GF-D8 (cell line): ENCODE measurements around the gene FMO1.
"Not testable (repeated sequence)": the region's sequence is repeated elsewhere in the genome, so short reads cannot be mapped to it uniquely, and the experiment has no call there.

Experiments
- DNase-seq: peaks from one replicate; lab custom pipeline; 2025; lab: John Stamatoyannopoulos, UW

The FMO1 gene

DNA sequence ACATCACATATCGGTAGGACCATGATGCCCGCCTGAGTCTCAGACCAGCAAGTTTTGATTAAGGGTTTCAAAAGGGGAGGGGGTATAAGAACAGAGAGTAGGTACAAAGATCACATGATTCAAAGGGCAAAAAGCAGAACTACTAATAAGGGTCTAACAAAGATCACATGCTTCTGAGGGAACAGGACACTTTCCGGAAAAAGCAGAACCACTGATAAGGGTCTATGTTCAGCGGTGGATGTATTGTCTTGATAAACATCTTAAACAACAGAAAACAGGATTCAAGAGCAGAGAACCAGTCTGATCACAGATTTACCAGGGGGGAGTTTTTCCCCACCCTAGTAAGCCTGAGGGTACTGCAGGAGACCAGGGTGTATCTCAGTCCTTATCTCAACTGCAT lies 12.1 kb upstream of the FMO1 start:
- DNase-seq, result not testable (repeated sequence)

- DNase-seq, result no peak
Measured at GRCh38 chr1:171243878-171244277, 4.4 kb upstream of the FMO1 start.

GRCh38 chr1:171245458-171246064 lies 2.7 kb upstream of the FMO1 start:
- DNase-seq, result no peak

GRCh38 chr1:171247501-171247900 lies 793 bp upstream of the FMO1 start:
- no peak for DNase-seq

DNA sequence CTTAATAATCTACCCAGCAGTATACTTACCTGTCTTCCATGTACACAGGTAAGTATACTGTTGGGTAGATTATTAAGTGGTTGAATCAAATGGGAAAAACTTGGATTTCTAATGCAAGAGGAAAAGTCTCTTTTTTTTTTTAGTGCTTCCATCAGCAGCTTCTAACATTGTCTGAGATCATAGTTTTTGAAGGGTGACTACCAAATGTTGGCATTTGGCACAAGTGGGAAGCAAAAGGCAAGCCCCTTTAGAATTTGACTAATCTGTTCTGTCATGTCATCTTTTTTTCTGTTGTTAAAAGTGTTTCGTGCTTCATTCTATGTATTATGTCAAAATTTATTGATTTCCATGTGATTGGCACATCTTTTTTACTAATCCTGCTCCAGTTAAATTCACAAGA lies 547 bp downstream of the FMO1 start:
- no peak for DNase-seq

DNA sequence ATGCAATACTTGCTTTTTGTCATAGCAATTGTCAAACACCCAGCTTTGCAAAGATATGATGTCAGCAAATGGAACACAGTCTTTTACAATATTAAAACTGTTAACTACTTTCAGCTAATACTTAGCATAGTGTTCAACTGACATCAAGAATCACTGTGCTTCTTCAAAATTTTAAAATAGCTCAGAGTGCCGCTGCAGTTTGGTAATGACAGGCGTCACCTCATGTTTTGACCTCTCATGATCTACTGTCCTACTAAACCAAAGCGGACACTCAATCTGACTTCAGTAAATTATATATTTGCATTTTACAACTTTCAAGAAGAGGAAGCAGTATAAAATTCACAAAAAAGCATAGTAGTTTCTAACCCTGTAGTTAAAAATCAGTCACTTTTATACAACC lies 2.0 kb downstream of the FMO1 start:
- no peak for DNase-seq

DNA sequence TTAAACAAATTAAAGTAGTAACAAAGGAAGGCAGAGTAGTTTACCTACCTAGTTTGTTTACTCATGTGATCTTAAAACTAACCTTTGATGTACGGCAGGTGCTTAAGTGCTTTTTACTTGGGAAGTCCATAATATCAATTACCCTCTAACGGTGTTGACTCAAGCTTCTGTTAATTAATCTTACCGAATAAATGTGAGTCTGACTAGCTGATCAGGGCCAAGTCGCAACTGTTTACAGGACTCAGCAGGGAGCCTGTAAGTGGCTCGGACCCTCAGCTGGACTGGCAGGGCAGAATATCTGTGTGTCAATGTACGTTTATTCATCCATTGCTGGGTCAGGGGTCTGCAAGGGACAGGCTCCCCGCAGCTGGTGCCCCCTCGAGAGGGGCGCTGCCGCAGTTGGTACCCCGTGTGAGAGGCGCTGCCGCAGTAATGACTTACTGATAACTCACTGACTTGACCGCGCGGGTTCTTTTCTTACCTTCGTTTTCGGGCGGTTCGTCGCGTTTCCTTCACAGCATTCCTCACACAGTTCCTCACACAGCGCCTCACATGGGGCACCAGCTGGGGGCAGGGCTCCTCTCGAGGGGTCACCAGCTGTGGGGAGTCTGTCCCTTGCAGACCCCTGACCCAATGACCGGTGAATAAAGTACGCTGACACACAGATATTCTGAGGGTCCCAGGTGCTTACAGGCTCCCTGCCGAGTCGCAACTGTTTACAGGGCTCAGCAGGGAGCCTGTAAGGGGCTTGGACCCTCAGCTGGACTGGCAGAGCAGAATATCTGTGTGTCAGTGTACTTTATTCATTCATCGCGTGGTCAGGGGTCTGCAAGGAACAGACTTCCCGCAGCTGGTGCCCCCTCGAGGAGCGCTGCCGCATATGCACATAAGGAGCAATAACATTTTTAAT lies 3.0 kb downstream of the FMO1 start:
- DNase-seq, result no peak

DNA sequence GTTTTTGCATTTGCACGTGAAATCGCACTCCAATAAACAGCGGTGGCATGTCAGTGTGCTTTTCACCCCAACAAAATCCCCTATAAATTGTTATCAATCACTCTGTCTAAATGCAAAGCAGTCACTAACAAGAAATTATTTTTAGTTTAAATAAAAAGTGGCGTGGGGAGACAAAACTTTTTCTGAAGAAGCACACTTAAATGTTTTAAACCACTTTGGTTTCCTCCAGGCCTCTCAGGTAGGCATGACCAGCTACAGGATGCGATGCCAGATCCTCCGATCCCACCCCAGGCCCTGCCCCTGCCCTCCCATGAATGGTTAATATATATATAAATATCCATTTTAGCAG lies 3.6 kb downstream of the FMO1 start:
- DNase-seq, result no peak

- no peak for DNase-seq
Measured at GRCh38 chr1:171252482-171252881, 4.2 kb downstream of the FMO1 start.

DNA sequence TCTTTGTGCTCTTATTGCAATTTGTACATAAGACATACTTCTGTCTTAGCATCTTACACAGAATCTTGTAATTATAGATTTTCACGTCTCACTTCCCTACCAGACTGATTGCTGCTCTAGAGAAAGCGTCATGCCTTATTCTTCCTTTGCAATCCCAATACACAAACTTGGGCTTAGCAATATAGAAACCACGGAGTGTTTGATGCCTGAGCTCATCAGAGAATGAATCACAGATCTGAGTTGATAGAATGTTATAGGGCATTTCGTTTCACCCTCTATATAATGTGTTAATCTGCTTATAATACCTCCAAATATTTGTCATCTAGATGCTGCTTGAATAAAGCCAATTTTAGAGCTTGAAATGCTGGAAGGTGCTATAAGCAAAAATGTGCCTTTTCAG lies 6.6 kb downstream of the FMO1 start:
- no peak for DNase-seq

GRCh38 chr1:171256940-171257606 lies 8.8 kb downstream of the FMO1 start:
- no peak for DNase-seq

DNA sequence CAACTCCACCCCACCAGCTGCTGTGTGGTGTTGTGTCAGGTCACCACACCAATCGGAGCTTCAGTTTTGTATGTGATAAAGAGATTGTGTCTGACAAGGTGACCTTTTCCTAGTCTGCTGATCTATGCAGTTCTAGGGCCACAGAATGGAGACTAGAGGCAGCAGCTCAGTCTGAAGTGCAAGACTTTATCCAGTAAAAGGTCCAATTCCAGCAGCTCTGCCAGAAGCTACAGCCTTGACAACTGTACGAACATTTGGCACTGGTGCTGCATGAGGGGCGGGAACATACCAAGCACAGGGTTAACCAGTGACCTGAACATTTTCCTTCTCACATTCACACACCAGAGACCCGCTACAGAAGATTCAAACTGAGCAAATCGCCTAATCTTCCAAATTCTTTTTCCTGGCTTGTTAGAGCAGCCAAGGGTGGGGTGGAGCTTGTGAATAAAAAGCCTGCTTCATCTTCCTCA lies 9.3 kb downstream of the FMO1 start:
- no peak for DNase-seq

- no peak for DNase-seq
Measured at GRCh38 chr1:171258429-171258828, 10.1 kb downstream of the FMO1 start.

GRCh38 chr1:171258943-171259342 lies 10.6 kb downstream of the FMO1 start:
- no peak for DNase-seq

DNA sequence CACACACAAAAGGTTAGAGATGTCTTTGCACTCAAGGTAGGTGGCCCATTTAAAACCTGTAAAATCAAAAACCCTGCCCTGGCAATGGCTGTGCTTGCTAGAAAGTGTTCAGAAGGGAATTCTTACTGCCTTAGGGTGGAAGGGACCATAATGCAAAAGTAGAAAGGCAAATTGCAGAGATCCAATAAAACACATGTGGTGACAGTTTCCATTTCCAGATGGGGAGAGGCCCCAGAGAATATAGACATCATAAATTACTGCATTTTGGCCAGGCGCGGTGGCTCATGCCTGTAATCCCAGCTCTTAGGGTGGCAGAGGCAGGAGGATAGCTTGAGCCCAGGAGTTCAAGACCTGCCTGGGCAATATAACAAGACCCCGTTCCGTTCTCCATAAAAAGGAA lies 13.0 kb downstream of the FMO1 start:
- DNase-seq, result no peak

DNA sequence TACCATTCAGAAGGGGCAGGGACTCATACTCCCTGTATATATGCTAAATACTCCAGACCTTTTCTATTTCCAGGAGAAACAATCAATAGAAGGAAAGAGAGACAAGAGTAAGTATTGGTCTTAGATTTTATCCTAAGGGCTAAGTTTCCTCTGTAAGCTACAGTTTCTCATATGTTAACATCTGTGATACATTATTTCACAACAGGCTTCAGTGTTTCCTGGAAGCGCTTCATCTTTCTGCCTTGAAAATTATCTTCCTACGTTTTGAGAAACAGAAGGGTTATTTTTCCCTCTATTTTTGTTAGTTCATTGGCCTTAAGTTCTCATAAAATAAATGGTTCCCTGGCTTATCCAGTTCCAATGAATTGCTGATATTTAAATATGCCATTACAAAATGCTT lies 15.6 kb downstream of the FMO1 start:
- no peak for DNase-seq

GRCh38 chr1:171265686-171266085 lies 17.4 kb downstream of the FMO1 start:
- DNase-seq, result no peak

DNA sequence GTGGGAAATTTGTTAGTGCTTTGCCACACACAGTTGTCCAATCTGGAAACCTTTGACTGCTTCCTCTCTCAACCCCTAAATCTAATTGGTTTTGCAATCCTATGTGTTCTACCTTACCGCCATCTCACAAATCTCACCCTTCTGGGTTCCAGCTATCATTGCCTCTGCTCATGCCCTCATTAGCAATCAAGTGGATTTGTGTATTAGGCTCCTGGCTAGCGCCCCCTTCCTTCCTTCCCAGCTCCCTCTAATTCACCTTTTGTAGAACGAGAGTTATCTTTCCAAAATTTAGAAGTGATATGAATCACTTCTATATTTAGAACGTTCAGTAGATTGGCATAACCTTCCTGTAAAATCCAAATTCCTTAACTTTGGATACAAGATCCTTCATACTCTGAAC lies 18.6 kb downstream of the FMO1 start:
- no peak for DNase-seq

DNA sequence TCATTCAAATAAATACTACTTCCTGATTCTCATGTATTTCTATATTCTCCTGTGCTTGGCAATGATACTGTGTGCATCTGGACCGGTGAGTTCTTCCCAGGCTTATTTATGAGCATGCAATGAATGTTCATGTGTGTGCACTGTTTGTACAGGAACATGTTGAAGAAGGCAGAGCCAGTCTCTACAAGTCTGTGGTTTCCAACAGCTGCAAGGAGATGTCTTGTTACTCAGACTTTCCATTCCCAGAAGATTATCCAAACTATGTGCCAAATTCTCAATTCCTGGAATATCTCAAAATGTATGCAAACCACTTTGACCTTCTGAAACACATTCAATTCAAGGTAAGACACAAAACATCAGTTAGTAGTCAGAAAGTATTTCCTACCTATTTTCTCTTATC lies 19.1 kb downstream of the FMO1 start:
- no peak for DNase-seq

GRCh38 chr1:171270806-171271205 lies 22.5 kb downstream of the FMO1 start:
- no peak for DNase-seq

- DNase-seq, result no peak
Measured at GRCh38 chr1:171277534-171277933, 29.2 kb downstream of the FMO1 start.

GRCh38 chr1:171279234-171279633 lies 30.9 kb downstream of the FMO1 start:
- no peak for DNase-seq

DNA sequence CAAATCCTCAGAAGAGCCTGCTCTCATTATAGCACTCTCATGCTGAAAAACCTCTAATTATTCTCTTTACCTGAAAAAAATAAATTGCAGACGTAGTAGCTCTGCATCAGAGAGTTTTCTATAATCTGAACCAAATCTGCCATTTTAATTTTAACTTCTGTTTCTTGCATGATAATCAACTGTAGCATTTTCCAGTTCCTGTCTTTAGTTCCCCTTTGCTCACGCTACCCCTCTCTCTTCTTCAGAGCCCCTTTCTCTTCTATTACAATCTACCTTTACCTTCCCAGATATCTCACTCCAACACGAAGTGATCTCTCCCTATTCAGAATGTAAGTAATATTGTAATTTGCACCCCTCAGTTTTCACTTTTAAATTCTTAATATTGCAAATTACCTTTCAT lies 31.4 kb downstream of the FMO1 start:
- DNase-seq, result no peak
